ENCODE measurements around the gene PELI3. TPM values are rescaled to one million over a fixed set of nuclear protein-coding genes. Genes with fewer than 3 reads are reported as not detected.
"Not testable (repeated sequence)": the region's sequence is repeated elsewhere in the genome, so short reads cannot be mapped to it uniquely, and the experiment has no call there.

Gene PELI3
- polyA plus RNA-seq, 1 donor from 2014 or later = 13.3 TPM

DNA sequence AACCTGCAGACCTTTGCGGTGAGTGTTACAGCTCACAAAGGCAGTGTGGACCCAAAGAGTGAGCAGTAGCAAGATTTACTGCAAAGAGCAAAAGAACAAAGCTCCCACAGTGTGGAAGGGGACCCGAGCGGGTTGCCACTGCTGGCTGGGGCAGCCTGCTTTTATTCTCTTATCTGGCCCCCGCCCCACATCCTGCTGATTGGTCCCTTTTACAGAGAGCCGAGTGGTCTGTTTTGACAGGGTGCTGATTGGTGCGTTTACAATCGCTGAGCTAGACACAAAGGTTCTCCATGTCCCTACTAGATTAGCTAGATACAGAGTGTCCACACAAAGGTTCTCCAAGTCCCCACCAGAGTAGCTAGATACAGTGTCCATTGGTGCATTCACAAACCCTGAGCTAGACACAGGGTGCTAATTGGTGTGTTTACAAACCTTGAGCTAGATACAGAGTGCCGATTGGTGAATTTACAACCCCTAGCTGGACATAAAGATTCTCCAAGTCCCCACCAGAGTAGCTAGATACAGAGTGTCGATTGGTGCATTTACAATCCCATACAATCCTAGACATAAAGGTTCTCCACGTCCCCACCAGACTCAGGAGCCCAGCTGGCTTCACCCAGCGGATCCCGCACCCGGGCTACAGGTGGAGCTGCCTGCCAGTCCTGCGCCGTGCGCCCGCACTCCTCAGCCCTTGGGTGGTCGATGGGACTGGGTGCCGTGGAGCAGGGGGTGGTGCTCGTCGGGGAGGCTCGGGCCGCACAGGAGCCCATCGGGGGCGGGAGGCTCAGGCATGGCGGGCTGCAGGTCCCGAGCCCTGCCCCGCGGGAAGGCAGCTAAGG is 26.4 kb upstream of the PELI3 start:
- H2AFZ ChIP-seq (ENCODE audit: low read depth, low read length); H3K9ac ChIP-seq (ENCODE audit: low read length); H3K4me2 ChIP-seq (ENCODE audit: low read length); H3K36me3 ChIP-seq (ENCODE audit: insufficient read depth, low read length); H3K27ac ChIP-seq (ENCODE audit: low read length); H3F3A ChIP-seq (ENCODE audit: insufficient read depth, low read length, poor library complexity, severe bottlenecking); H3K79me2 ChIP-seq (replicated peaks; ENCODE audit: insufficient read depth, low read length); H3K9me2 ChIP-seq (ENCODE audit: insufficient read depth, low read length); H3K4me3 ChIP-seq (ENCODE audit: low read length); H3K9me3 ChIP-seq (ENCODE audit: low read length); H3K27me3 ChIP-seq (ENCODE audit: insufficient read depth, low read depth, low read length); H4K20me1 ChIP-seq (ENCODE audit: insufficient read depth): not testable (repeated sequence)

DNA sequence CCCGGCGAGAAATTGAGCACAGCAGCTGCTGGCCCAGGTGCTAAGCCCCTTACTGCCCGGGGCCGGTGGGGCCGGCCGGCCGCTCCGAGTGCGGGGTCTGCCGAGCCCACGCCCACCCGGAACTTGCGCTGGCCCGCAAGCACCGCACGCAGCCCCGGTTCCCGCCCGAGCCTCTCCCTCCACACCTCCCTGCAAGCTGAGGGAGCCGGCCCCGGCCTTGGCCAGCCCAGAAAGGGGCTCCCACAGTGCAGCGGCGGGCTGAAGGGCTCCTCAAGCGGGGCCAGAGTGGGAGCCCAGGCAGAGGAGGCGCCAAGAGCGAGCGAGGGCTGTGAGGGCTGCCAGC is 25.8 kb upstream of the PELI3 start:
- not testable (repeated sequence) for H3K9me3 ChIP-seq (ENCODE audit: low read length); H3K9ac ChIP-seq (ENCODE audit: low read length); H3K36me3 ChIP-seq (ENCODE audit: insufficient read depth, low read length); H4K20me1 ChIP-seq (ENCODE audit: insufficient read depth); H3K27me3 ChIP-seq (ENCODE audit: insufficient read depth, low read depth, low read length); H2AFZ ChIP-seq (ENCODE audit: low read depth, low read length); H3K27ac ChIP-seq (ENCODE audit: low read length); H3K4me3 ChIP-seq (ENCODE audit: low read length); H3K9me2 ChIP-seq (ENCODE audit: insufficient read depth, low read length); H3K79me2 ChIP-seq (replicated peaks; ENCODE audit: insufficient read depth, low read length); H3F3A ChIP-seq (ENCODE audit: insufficient read depth, low read length, poor library complexity, severe bottlenecking); H3K4me2 ChIP-seq (ENCODE audit: low read length)

DNA sequence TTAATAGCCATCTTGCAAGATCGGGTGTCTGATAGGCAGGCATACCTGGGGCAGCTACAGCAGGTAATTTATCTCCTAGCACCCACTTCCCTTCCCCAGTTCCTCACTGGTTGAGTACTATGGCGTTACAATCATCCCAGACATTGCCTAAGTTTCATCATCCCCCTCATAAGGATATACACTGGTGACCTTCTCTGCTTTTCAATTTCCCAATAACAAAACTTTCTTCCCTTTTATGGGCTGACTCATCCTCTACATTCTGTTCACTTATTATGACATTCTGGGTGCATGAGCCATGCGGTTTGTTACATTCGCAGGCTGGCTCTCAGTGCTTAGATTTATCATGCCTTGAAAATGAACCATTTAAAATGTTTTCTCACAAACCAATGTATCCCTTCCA is 23.1 kb upstream of the PELI3 start:
- H3K27ac ChIP-seq (ENCODE audit: low read length) = no peak overlapping the region
- no peaks in the 10 kb centered on the region for H3F3A ChIP-seq (ENCODE audit: insufficient read depth, low read length, poor library complexity, severe bottlenecking)
- H3K4me2 ChIP-seq (ENCODE audit: low read length) = no peak overlapping the region
- TF ChIP-seq, protein P1, sequence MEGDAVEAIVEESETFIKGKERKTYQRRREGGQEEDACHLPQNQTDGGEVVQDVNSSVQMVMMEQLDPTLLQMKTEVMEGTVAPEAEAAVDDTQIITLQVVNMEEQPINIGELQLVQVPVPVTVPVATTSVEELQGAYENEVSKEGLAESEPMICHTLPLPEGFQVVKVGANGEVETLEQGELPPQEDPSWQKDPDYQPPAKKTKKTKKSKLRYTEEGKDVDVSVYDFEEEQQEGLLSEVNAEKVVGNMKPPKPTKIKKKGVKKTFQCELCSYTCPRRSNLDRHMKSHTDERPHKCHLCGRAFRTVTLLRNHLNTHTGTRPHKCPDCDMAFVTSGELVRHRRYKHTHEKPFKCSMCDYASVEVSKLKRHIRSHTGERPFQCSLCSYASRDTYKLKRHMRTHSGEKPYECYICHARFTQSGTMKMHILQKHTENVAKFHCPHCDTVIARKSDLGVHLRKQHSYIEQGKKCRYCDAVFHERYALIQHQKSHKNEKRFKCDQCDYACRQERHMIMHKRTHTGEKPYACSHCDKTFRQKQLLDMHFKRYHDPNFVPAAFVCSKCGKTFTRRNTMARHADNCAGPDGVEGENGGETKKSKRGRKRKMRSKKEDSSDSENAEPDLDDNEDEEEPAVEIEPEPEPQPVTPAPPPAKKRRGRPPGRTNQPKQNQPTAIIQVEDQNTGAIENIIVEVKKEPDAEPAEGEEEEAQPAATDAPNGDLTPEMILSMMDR (IDR thresholded peaks at IDR 0.05; ENCODE audit: poor library complexity, severe bottlenecking) = no peak
- TF ChIP-seq POLR2AphosphoS5 (IDR thresholded peaks at IDR 0.05) (no peak), MXI1 (conservative IDR thresholded peaks at IDR 0.05; ENCODE audit: poor library complexity, severe bottlenecking) (no peak), RAD21 (conservative IDR thresholded peaks at IDR 0.05) (no peak), TAF1 (IDR thresholded peaks at IDR 0.05; ENCODE audit: low read depth) (no peak), EZH2 (IDR thresholded peaks at IDR 0.05; ENCODE audit: borderline replicate concordance, insufficient read depth, low read length, poor library complexity, severe bottlenecking) (no peak)
- H4K20me1 ChIP-seq (ENCODE audit: insufficient read depth) = no peaks in the 10 kb centered on the region
- H3K79me2 ChIP-seq (replicated peaks; ENCODE audit: insufficient read depth, low read length) = no peaks in the 10 kb centered on the region
- no peaks in the 10 kb centered on the region for H3K9me3 ChIP-seq (ENCODE audit: low read length)
- no peak overlapping the region for H2AFZ ChIP-seq (ENCODE audit: low read depth, low read length)
- H3K36me3 ChIP-seq (ENCODE audit: insufficient read depth, low read length) = no peaks in the 10 kb centered on the region
- H3K27me3 ChIP-seq (ENCODE audit: insufficient read depth, low read depth, low read length) = no peaks in the 10 kb centered on the region
- H3K9me2 ChIP-seq (ENCODE audit: insufficient read depth, low read length) = no peaks in the 10 kb centered on the region
- no peak overlapping the region for H3K4me3 ChIP-seq (ENCODE audit: low read length)
- H3K9ac ChIP-seq (ENCODE audit: low read length) = no peak overlapping the region

DNA sequence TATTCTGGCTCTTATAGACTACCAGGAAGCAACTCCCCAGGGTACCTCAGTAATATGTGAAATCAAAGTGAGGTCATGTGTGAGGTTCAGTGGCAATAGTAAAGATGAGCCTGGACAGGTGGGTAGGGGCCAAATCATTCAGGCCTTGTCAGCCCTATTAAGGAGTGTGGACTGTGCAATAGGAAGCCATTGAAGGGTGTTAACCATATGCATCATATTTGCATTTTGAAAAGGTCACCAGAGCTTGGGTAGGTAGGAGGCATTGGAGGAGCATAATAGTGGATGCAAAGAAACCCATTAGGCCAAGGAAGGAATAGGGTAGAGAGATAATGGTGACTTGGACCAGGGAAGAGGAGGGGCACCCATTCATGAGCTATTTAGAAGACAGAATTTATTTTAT is 19.7 kb upstream of the PELI3 start:
- Histone ChIP-seq H3K9me2 (ENCODE audit: insufficient read depth, low read length) (no peaks in the 10 kb centered on the region), H3K79me2 (replicated peaks; ENCODE audit: insufficient read depth, low read length) (no peaks in the 10 kb centered on the region), H4K20me1 (ENCODE audit: insufficient read depth) (no peaks in the 10 kb centered on the region), H3K27me3 (ENCODE audit: insufficient read depth, low read depth, low read length) (no peaks in the 10 kb centered on the region), H3K9ac (ENCODE audit: low read length) (no peak overlapping the region), H3K9me3 (ENCODE audit: low read length) (no peaks in the 10 kb centered on the region), H3K36me3 (ENCODE audit: insufficient read depth, low read length) (no peaks in the 10 kb centered on the region), H2AFZ (ENCODE audit: low read depth, low read length) (no peak overlapping the region), H3K4me2 (ENCODE audit: low read length) (no peak overlapping the region), H3K4me3 (ENCODE audit: low read length) (no peak overlapping the region), H3K27ac (ENCODE audit: low read length) (no peak overlapping the region), H3F3A (ENCODE audit: insufficient read depth, low read length, poor library complexity, severe bottlenecking) (no peaks in the 10 kb centered on the region)
- TF ChIP-seq, protein P2, sequence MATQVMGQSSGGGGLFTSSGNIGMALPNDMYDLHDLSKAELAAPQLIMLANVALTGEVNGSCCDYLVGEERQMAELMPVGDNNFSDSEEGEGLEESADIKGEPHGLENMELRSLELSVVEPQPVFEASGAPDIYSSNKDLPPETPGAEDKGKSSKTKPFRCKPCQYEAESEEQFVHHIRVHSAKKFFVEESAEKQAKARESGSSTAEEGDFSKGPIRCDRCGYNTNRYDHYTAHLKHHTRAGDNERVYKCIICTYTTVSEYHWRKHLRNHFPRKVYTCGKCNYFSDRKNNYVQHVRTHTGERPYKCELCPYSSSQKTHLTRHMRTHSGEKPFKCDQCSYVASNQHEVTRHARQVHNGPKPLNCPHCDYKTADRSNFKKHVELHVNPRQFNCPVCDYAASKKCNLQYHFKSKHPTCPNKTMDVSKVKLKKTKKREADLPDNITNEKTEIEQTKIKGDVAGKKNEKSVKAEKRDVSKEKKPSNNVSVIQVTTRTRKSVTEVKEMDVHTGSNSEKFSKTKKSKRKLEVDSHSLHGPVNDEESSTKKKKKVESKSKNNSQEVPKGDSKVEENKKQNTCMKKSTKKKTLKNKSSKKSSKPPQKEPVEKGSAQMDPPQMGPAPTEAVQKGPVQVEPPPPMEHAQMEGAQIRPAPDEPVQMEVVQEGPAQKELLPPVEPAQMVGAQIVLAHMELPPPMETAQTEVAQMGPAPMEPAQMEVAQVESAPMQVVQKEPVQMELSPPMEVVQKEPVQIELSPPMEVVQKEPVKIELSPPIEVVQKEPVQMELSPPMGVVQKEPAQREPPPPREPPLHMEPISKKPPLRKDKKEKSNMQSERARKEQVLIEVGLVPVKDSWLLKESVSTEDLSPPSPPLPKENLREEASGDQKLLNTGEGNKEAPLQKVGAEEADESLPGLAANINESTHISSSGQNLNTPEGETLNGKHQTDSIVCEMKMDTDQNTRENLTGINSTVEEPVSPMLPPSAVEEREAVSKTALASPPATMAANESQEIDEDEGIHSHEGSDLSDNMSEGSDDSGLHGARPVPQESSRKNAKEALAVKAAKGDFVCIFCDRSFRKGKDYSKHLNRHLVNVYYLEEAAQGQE (IDR thresholded peaks at IDR 0.05; ENCODE audit: borderline replicate concordance) = no peak
- TF ChIP-seq, protein P1 (IDR thresholded peaks at IDR 0.05; ENCODE audit: poor library complexity, severe bottlenecking) = no peak
- TF ChIP-seq RAD21 (conservative IDR thresholded peaks at IDR 0.05) (no peak), TAF1 (IDR thresholded peaks at IDR 0.05; ENCODE audit: low read depth) (no peak), SMC3 (conservative IDR thresholded peaks at IDR 0.05; ENCODE audit: poor library complexity) (no peak), MXI1 (conservative IDR thresholded peaks at IDR 0.05; ENCODE audit: poor library complexity, severe bottlenecking) (no peak), EZH2 (IDR thresholded peaks at IDR 0.05; ENCODE audit: borderline replicate concordance, insufficient read depth, low read length, poor library complexity, severe bottlenecking) (no peak), POLR2AphosphoS5 (IDR thresholded peaks at IDR 0.05) (no peak), EP300 (conservative IDR thresholded peaks at IDR 0.05; ENCODE audit: poor library complexity, severe bottlenecking) (no peak)
